ENCODE measurements around the gene LDHB. TPM values are rescaled to one million over a fixed set of nuclear protein-coding genes. Genes with fewer than 3 reads are reported as not detected.
"Not testable (repeated sequence)": the region's sequence is repeated elsewhere in the genome, so short reads cannot be mapped to it uniquely, and the experiment has no call there.

The LDHB gene
- total RNA-seq, 1 donor from 2014 or later = 1,973 TPM

GRCh38 chr12:21649034-21649433 is 8.6 kb downstream of the LDHB start:
- H3K36me3 Mint-ChIP-seq = peaks cover 59% of the 10 kb centered on the region
- H3K9me3 Mint-ChIP-seq = no peaks in the 10 kb centered on the region
- H3F3A ChIP-seq (ENCODE audit: low read depth) = peaks cover 10% of the 10 kb centered on the region
- H3K4me3 Mint-ChIP-seq = no peak overlapping the region
- no peak overlapping the region for H3K27ac ChIP-seq
- no peak for TF ChIP-seq EZH2 (IDR thresholded peaks at IDR 0.05)
- TF ChIP-seq CTCF (IDR thresholded peaks at IDR 0.05) = no peak
- TF ChIP-seq EZH2phosphoT487 (IDR thresholded peaks at IDR 0.05) = no peak
- DNase-seq (ENCODE audit: low spot score) = no peak
- H3K4me2 ChIP-seq = no peak overlapping the region
- peaks cover 35% of the 10 kb centered on the region for H3K4me1 ChIP-seq
- peaks cover 39% of the 10 kb centered on the region for H3K36me3 ChIP-seq
- no peaks in the 10 kb centered on the region for H3K9me3 ChIP-seq (ENCODE audit: low read depth)
- peaks cover 91% of the 10 kb centered on the region for H3K79me2 ChIP-seq (ENCODE audit: low read depth)
- no peaks in the 10 kb centered on the region for H3K27me3 Mint-ChIP-seq (ENCODE audit: insufficient read depth, low read depth)
- H3K27me3 ChIP-seq = no peaks in the 10 kb centered on the region
- no peak overlapping the region for H3K4me3 ChIP-seq
- H4K20me1 ChIP-seq (ENCODE audit: low read depth) = peaks cover 86% of the 10 kb centered on the region
- H3K27ac Mint-ChIP-seq = no peak overlapping the region
- H3K4me1 Mint-ChIP-seq = peaks cover 48% of the 10 kb centered on the region
- H2AFZ ChIP-seq (replicated peaks) = no peak overlapping the region
- H3K9ac ChIP-seq = no peak overlapping the region

- TF ChIP-seq EZH2phosphoT487 (IDR thresholded peaks at IDR 0.05) (no peak), CTCF (IDR thresholded peaks at IDR 0.05) (no peak), EZH2 (IDR thresholded peaks at IDR 0.05) (no peak)
- H3K36me3 ChIP-seq = peaks cover 46% of the 10 kb centered on the region
- no peaks in the 10 kb centered on the region for H3K27me3 ChIP-seq
- no peak overlapping the region for H3K4me3 ChIP-seq
- H4K20me1 ChIP-seq (ENCODE audit: low read depth) = peaks cover 86% of the 10 kb centered on the region
- peaks cover 59% of the 10 kb centered on the region for H3K36me3 Mint-ChIP-seq
- H3K4me1 Mint-ChIP-seq = peaks cover 49% of the 10 kb centered on the region
- H3K4me1 ChIP-seq = peaks cover 36% of the 10 kb centered on the region
- H3K27me3 Mint-ChIP-seq (ENCODE audit: insufficient read depth, low read depth) = no peaks in the 10 kb centered on the region
- H2AFZ ChIP-seq (replicated peaks) = no peak overlapping the region
- H3K9me3 ChIP-seq (ENCODE audit: low read depth) = no peaks in the 10 kb centered on the region
- peaks cover 91% of the 10 kb centered on the region for H3K79me2 ChIP-seq (ENCODE audit: low read depth)
- no peak for DNase-seq (ENCODE audit: low spot score)
- no peak overlapping the region for H3K4me2 ChIP-seq
- H3K27ac Mint-ChIP-seq = no peak overlapping the region
- no peak overlapping the region for H3K4me3 Mint-ChIP-seq
- H3K27ac ChIP-seq = no peak overlapping the region
- H3K9me3 Mint-ChIP-seq = no peaks in the 10 kb centered on the region
- no peak overlapping the region for H3K9ac ChIP-seq
- peaks cover 15% of the 10 kb centered on the region for H3F3A ChIP-seq (ENCODE audit: low read depth)
Measured at GRCh38 chr12:21648378-21648777, 9.3 kb downstream of the LDHB start.

GRCh38 chr12:21647179-21647578 is 10.5 kb downstream of the LDHB start:
- TF ChIP-seq EZH2phosphoT487 (IDR thresholded peaks at IDR 0.05) (no peak), EZH2 (IDR thresholded peaks at IDR 0.05) (no peak), CTCF (IDR thresholded peaks at IDR 0.05) (no peak)
- Mint-ChIP-seq H3K9me3 (no peaks in the 10 kb centered on the region), H3K36me3 (peaks cover 54% of the 10 kb centered on the region), H3K4me3 (no peak overlapping the region), H3K27ac (no peak overlapping the region), H3K27me3 (ENCODE audit: insufficient read depth, low read depth) (no peaks in the 10 kb centered on the region), H3K4me1 (peaks cover 50% of the 10 kb centered on the region)
- DNase-seq (ENCODE audit: low spot score) = no peak
- Histone ChIP-seq H2AFZ (replicated peaks) (no peak overlapping the region), H3K4me2 (no peak overlapping the region), H4K20me1 (ENCODE audit: low read depth) (peaks cover 81% of the 10 kb centered on the region), H3K27me3 (no peaks in the 10 kb centered on the region), H3K9ac (no peak overlapping the region), H3K4me1 (peaks cover 37% of the 10 kb centered on the region), H3K27ac (no peak overlapping the region), H3K79me2 (ENCODE audit: low read depth) (peaks cover 90% of the 10 kb centered on the region), H3K4me3 (no peak overlapping the region), H3K9me3 (ENCODE audit: low read depth) (no peaks in the 10 kb centered on the region), H3F3A (ENCODE audit: low read depth) (peaks cover 27% of the 10 kb centered on the region), H3K36me3 (peaks cover 58% of the 10 kb centered on the region)

- Histone ChIP-seq H3K27ac (peak overlapping the region; percentile 65), H3K79me2 (ENCODE audit: low read depth) (peaks cover 90% of the 10 kb centered on the region), H4K20me1 (ENCODE audit: low read depth) (peaks cover 65% of the 10 kb centered on the region), H3K4me1 (peaks cover 37% of the 10 kb centered on the region), H3K36me3 (peaks cover 74% of the 10 kb centered on the region), H3K4me2 (peak overlapping the region; percentile 49), H3F3A (ENCODE audit: low read depth) (peaks cover 37% of the 10 kb centered on the region)
- H3K9ac ChIP-seq; H3K9me3 Mint-ChIP-seq; H2AFZ ChIP-seq (replicated peaks); H3K27me3 ChIP-seq; H3K9me3 ChIP-seq (ENCODE audit: low read depth); H3K27me3 Mint-ChIP-seq (ENCODE audit: insufficient read depth, low read depth); H3K4me3 ChIP-seq: not testable (repeated sequence)
- peak overlapping the region; percentile 5 for H3K4me3 Mint-ChIP-seq
- H3K27ac Mint-ChIP-seq = peak overlapping the region; percentile 89
- H3K36me3 Mint-ChIP-seq = peaks cover 50% of the 10 kb centered on the region
- peaks cover 43% of the 10 kb centered on the region for H3K4me1 Mint-ChIP-seq
- peak; percentile 65 for DNase-seq (ENCODE audit: low spot score)
Measured at GRCh38 chr12:21645041-21645500, 12.6 kb downstream of the LDHB start.

Data from neural progenitor cell (in vitro differentiated cells).